Measurements from ENCODE around the gene PHC2. TPM values are rescaled to one million over a fixed set of nuclear protein-coding genes. Genes with fewer than 3 reads are reported as not detected.

PHC2 gene
- total RNA-seq, 1 experiment from 2014 or later = 176 TPM

DNA sequence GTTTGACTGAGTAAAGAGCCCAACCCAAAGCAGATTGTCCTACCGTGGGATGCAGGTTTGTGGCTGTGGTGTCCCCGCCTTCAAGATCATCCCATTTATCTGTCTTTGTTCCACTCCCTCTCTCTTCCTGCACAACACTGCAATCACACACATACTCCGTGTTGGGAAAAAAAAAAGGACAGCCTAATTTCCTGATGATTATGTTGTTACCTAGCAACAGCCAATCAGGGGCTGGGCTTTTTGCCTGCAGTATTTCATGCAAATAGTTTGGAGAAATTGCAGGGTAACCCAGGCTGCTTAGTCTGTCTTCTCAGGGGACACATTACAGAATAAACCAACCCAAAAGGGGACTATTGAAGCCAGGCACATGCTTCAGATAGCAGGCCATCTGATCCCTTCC lies 38.3 kb downstream of the PHC2 start:
- H2AFZ ChIP-seq (ENCODE audit: low read depth, low read length, poor library complexity, severe bottlenecking) = no peak overlapping the region
- no peaks in the 10 kb centered on the region for H3K9me3 ChIP-seq (ENCODE audit: control insufficient read depth in 1 of 2, insufficient read depth in 1 of 2, low read depth in 1 of 2, low read length in 2 of 2)
- H3K9me2 ChIP-seq (ENCODE audit: insufficient read depth) = no peaks in the 10 kb centered on the region
- H3K27me3 ChIP-seq (ENCODE audit: insufficient read depth, low read length) = no peaks in the 10 kb centered on the region
- no TSS peak for BruUV-seq (replicated peaks)
- no peak overlapping the region for H3K27ac ChIP-seq (ENCODE audit: low read depth, low read length)
- H3K4me3 ChIP-seq (replicated peaks in 1 of 2; ENCODE audit: low read depth in 1 of 2, low read length in 2 of 2) = no peak overlapping the region
- peaks cover 0 to 15% of the 10 kb centered on the region in 2 experiments; a peak in 2 of 4 replicates for H3K4me1 ChIP-seq (ENCODE audit: control insufficient read depth in 1 of 2, insufficient read depth in 2 of 2, low read length in 2 of 2)
- H4K20me1 ChIP-seq (ENCODE audit: insufficient read depth) = peaks cover 11% of the 10 kb centered on the region; the same call in 1 of the 2 replicates
- peaks cover 7 to 13% of the 10 kb centered on the region in 2 experiments; a peak in 2 of 4 replicates for H3K36me3 ChIP-seq (ENCODE audit: control insufficient read depth in 1 of 2, insufficient read depth in 2 of 2, low read length in 2 of 2)
- ChIA-PET CTCF (no interaction called here), POLR2A (interaction anchor here (1.1 kb wide), 1 partner anchor 44 kb away, joined by 5 read pairs; no protein-coding TSS in a partner anchor), RAD21 (ENCODE audit: low non-redundant PET in 1 of 2, low total read pairs in 2 of 2, uncharacterized antibody in 2 of 2, unreplicated experiment in 2 of 2) (no interaction called here)
- no peak overlapping the region for H3K9ac ChIP-seq (ENCODE audit: low read length)
- TF ChIP-seq TCF7L2 (IDR thresholded peaks at IDR 0.05; ENCODE audit: borderline replicate concordance, extremely low read depth, insufficient read depth, insufficient read length) (no peak), SP1 (IDR thresholded peaks at IDR 0.05; ENCODE audit: low read depth) (no peak)
- ATAC-seq (0 out of 2 replicates have a peak, but pooled peaks have one; percentile 20), DNase-seq (ENCODE audit: low read depth, low spot score) (no peak)
- no peak overlapping the region for H3K4me2 ChIP-seq (ENCODE audit: low read length)
- intact Hi-C loops (cut with micrococcal nuclease) = no loop called here
- H3K79me2 ChIP-seq (ENCODE audit: insufficient read depth, low read length) = peaks cover 87% of the 10 kb centered on the region

DNA sequence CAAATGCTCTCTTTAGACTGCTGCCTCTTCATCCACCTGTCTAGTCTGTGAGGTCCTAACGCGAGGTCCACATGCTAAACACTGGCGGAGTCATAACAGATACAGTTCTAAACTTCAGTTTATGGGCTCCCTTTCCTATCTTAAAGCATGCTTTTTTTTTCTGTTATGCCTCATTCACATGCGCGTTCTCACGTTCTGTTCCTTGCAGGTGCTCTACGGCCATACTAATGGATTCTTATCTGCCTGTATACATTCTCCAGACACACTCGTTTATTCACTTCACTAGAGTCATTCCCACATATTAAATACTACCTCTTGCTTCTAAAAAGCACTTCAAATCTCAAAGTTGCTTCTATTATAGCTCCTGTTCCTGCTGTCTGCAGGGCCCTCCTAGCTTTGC lies 38.7 kb downstream of the PHC2 start:
- ChIA-PET CTCF (interaction anchor here (0.8 kb wide), 1 partner anchor 64 kb away, joined by 3 read pairs; no protein-coding TSS in a partner anchor), RAD21 (ENCODE audit: low non-redundant PET in 1 of 2, low total read pairs in 2 of 2, uncharacterized antibody in 2 of 2, unreplicated experiment in 2 of 2) (no interaction called here), POLR2A (no interaction called here)
- Histone ChIP-seq H4K20me1 (ENCODE audit: insufficient read depth) (peaks cover 11% of the 10 kb centered on the region; the same call in 1 of the 2 replicates), H3K4me3 (replicated peaks in 1 of 2; ENCODE audit: low read depth in 1 of 2, low read length in 2 of 2) (no peak overlapping the region), H3K9me3 (ENCODE audit: control insufficient read depth in 1 of 2, insufficient read depth in 1 of 2, low read depth in 1 of 2, low read length in 2 of 2) (no peaks in the 10 kb centered on the region), H3K27ac (ENCODE audit: low read depth, low read length) (no peak overlapping the region), H3K36me3 (ENCODE audit: control insufficient read depth in 1 of 2, insufficient read depth in 2 of 2, low read length in 2 of 2) (peaks cover 5 to 9% of the 10 kb centered on the region in 2 experiments; a peak in 2 of 4 replicates), H3K4me2 (ENCODE audit: low read length) (no peak overlapping the region), H3K79me2 (ENCODE audit: insufficient read depth, low read length) (peaks cover 88% of the 10 kb centered on the region), H3K27me3 (ENCODE audit: insufficient read depth, low read length) (no peaks in the 10 kb centered on the region), H3K9ac (ENCODE audit: low read length) (no peak overlapping the region), H3K9me2 (ENCODE audit: insufficient read depth) (no peaks in the 10 kb centered on the region), H3K4me1 (ENCODE audit: control insufficient read depth in 1 of 2, insufficient read depth in 2 of 2, low read length in 2 of 2) (peaks cover 0 to 19% of the 10 kb centered on the region in 2 experiments; a peak in 2 of 4 replicates), H2AFZ (ENCODE audit: low read depth, low read length, poor library complexity, severe bottlenecking) (no peak overlapping the region)
- intact Hi-C loops (cut with micrococcal nuclease) = no loop called here
- DNase-seq (ENCODE audit: low read depth, low spot score) = no peak
- BruUV-seq (replicated peaks) = no TSS peak
- TF ChIP-seq YY1 (IDR thresholded peaks at IDR 0.05; ENCODE audit: extremely low read depth, insufficient replicate concordance, low read depth, low read length) (no peak), RAD21 (IDR thresholded peaks at IDR 0.05; ENCODE audit: low read depth) (no peak), SIN3A (IDR thresholded peaks at IDR 0.05; ENCODE audit: low read depth) (no peak), JUND (IDR thresholded peaks at IDR 0.05) (0 out of 2 replicates have a peak, but pooled peaks have one; percentile 4)
- TF ChIP-seq, protein P1, sequence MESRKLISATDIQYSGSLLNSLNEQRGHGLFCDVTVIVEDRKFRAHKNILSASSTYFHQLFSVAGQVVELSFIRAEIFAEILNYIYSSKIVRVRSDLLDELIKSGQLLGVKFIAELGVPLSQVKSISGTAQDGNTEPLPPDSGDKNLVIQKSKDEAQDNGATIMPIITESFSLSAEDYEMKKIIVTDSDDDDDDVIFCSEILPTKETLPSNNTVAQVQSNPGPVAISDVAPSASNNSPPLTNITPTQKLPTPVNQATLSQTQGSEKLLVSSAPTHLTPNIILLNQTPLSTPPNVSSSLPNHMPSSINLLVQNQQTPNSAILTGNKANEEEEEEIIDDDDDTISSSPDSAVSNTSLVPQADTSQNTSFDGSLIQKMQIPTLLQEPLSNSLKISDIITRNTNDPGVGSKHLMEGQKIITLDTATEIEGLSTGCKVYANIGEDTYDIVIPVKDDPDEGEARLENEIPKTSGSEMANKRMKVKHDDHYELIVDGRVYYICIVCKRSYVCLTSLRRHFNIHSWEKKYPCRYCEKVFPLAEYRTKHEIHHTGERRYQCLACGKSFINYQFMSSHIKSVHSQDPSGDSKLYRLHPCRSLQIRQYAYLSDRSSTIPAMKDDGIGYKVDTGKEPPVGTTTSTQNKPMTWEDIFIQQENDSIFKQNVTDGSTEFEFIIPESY (IDR thresholded peaks at IDR 0.05; ENCODE audit: extremely low read depth, insufficient replicate concordance, low read length) = no peak
- no peak for ATAC-seq

Measured in HCT116 (cell line).